Muscle layer of colon (tissue), 2 donors: ENCODE measurements around the gene CDPF1.
"Not testable (repeated sequence)": the region's sequence is repeated elsewhere in the genome, so short reads cannot be mapped to it uniquely, and the experiment has no call there.

Experiments used
- H3K27ac ChIP-seq: one replicate; pipeline ENCODE4 v1.7.0; 2013; ENCODE audit warnings: low read depth, mild to moderate bottlenecking, low read length, moderate library complexity
- H3K27me3 ChIP-seq, 2 donors: one replicate each; pipeline ENCODE4 v1.7.0; 2013; ENCODE audit warnings: low read length in 2 of 2, mild to moderate bottlenecking in 2 of 2; ENCODE audit not compliant: insufficient read depth in 2 of 2, control insufficient read depth in 1 of 2
- H3K36me3 ChIP-seq: one replicate; pipeline ENCODE4 v1.7.0; 2013; ENCODE audit warnings: mild to moderate bottlenecking, low read length; ENCODE audit not compliant: insufficient read depth
- H3K4me1 ChIP-seq: one replicate; pipeline ENCODE4 v1.7.0; 2013; ENCODE audit warnings: mild to moderate bottlenecking, low read length; ENCODE audit not compliant: insufficient read depth
- H3K4me3 ChIP-seq, 2 donors: one replicate each; pipeline ENCODE4 v1.7.0; 2013; ENCODE audit warnings: low read length in 2 of 2, low read depth in 1 of 2, mild to moderate bottlenecking in 1 of 2, moderate library complexity in 1 of 2
- H3K9ac ChIP-seq: one replicate; pipeline ENCODE4 v1.7.0; 2013; ENCODE audit warnings: low read length
- H3K9me3 ChIP-seq: one replicate; pipeline ENCODE4 v1.7.0; 2013; ENCODE audit warnings: mild to moderate bottlenecking, low read length
- donor health status: abdominal sarcoma.
- donor health status: Adenocarcinoma of cecum.

CDPF1 gene

DNA sequence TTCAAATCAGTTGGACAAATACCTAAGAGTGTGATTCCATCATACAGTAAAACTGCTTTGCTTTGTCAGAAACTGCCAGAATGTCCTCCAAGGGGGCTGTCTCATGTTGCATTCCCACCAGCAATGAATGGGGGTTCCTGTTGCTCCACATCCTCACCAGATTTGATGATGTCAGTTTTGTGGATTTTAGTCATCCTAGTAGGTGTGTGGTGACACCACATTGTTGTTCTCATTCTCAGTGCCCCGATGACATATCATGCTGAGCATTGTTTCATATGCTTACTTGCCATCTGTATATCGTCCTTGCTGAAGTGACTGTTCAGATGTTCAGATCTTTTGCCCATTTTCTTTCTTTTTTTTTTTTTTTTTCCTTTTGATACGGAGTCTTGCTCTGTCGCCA, 37.0 kb downstream of the CDPF1 start:
- no peaks in the 10 kb centered on the region for H3K9me3 ChIP-seq
- no peaks in the 10 kb centered on the region for H3K27me3 ChIP-seq
- H3K4me1 ChIP-seq = no peaks in the 10 kb centered on the region
- H3K4me3 ChIP-seq = no peak overlapping the region
- peaks cover 2% of the 10 kb centered on the region for H3K36me3 ChIP-seq
- no peak overlapping the region for H3K27ac ChIP-seq
- no peak overlapping the region for H3K9ac ChIP-seq

DNA sequence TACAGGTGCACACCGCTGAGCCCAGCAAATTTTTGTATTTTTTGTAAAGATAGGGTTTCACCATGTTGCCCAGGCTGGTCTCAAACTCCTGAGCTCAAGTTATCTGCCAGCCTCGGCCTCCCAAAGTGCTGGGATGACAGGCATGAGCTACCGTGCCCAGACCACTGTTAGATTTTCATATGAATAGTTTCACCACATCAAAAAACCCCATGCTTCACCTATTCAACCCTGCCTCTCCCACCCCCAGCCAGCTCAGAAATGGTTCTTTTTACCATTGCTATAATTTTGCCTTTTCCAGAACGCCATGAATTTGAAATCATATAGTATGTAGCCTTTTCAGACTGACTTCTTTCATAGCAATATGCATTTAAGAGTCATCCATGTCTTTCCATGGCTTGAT, 37.9 kb downstream of the CDPF1 start:
- no peaks in the 10 kb centered on the region for H3K36me3 ChIP-seq
- H3K27me3 ChIP-seq = no peaks in the 10 kb centered on the region
- no peak overlapping the region for H3K9ac ChIP-seq
- no peak overlapping the region for H3K27ac ChIP-seq
- no peaks in the 10 kb centered on the region for H3K9me3 ChIP-seq
- no peaks in the 10 kb centered on the region for H3K4me1 ChIP-seq
- no peak overlapping the region for H3K4me3 ChIP-seq

DNA sequence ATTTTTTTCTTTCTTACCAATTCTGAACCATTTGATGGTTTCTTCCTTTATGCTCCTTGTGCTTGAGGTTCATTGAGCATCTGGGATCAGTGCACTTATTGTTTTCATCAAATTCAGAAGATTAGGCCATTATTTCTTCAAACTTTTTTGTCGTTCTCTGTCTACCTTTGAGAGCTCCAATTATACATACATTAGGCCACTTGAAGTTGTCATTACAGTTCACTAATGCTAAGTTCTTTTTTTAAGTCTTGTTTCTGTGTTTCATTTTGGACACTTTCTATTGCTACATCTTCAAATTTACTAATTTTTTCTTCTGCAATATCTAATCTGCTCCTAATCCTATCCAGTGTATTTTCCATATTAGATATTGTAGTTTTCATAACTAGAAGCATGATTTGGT, 40.8 kb downstream of the CDPF1 start:
- Histone ChIP-seq H3K4me3 (no peak overlapping the region), H3K9ac (no peak overlapping the region), H3K4me1 (no peaks in the 10 kb centered on the region), H3K9me3 (no peaks in the 10 kb centered on the region), H3K36me3 (no peaks in the 10 kb centered on the region), H3K27me3 (no peaks in the 10 kb centered on the region), H3K27ac (no peak overlapping the region)

DNA sequence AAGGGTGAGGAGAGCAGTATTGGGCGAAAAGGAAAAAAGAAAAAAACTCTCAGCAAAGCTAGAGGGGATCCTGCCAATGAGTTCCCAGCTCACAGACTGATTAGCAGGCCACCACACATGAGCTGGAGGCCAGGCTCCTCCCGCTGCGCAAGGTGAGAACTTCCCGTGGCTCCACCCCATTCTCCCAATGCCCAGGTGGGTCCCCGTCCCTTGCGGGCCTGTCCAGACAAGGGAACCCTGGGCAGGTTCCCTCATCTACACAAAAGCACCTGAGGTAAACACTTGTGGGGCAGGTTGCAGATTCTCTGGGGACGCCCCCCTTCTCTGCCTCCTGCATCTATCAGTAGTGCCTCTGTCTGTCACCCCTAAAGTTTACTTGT, 46.5 kb downstream of the CDPF1 start:
- no peaks in the 10 kb centered on the region for H3K9me3 ChIP-seq
- H3K27me3 ChIP-seq = no peaks in the 10 kb centered on the region
- H3K36me3 ChIP-seq = peaks cover 8% of the 10 kb centered on the region
- no peaks in the 10 kb centered on the region for H3K4me1 ChIP-seq
- H3K9ac ChIP-seq = no peak overlapping the region
- no peak overlapping the region for H3K27ac ChIP-seq
- H3K4me3 ChIP-seq = no peak overlapping the region

DNA sequence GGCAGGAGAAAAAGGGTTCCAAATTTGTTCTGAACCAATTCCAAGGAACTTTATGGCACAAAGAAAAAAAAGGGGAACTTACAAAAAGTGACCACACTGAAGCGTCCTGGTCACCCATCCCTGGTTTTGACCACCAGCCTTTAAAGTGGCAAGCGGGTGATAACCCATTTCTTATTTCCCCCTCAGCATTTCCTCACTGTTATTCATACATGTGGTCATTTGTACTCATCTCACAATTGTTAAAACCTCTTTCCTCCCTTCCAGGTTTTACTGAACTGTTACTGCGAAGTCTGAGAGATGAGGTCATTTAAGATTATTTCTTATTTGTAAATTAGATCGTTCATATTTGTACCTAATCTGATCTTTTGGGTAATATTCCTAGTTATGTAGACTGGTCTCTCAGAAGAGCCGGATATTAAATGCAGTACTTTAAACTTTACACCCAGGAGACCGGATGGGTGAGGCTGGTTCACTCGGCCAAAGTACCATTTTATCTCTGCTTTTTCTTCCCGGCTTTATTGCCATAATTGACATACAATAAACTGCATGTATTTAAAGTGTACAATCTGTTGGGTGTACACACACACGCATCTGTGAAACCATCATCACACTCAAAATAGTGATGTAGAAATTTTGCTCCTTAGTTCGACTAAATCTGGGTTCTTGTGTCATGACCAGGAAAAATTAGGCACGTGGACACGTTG, 47.0 kb downstream of the CDPF1 start:
- Histone ChIP-seq H3K4me1 (no peaks in the 10 kb centered on the region), H3K36me3 (peaks cover 8% of the 10 kb centered on the region), H3K4me3 (no peak overlapping the region), H3K9ac (no peak overlapping the region), H3K9me3 (no peaks in the 10 kb centered on the region), H3K27ac (no peak overlapping the region), H3K27me3 (no peaks in the 10 kb centered on the region)

DNA sequence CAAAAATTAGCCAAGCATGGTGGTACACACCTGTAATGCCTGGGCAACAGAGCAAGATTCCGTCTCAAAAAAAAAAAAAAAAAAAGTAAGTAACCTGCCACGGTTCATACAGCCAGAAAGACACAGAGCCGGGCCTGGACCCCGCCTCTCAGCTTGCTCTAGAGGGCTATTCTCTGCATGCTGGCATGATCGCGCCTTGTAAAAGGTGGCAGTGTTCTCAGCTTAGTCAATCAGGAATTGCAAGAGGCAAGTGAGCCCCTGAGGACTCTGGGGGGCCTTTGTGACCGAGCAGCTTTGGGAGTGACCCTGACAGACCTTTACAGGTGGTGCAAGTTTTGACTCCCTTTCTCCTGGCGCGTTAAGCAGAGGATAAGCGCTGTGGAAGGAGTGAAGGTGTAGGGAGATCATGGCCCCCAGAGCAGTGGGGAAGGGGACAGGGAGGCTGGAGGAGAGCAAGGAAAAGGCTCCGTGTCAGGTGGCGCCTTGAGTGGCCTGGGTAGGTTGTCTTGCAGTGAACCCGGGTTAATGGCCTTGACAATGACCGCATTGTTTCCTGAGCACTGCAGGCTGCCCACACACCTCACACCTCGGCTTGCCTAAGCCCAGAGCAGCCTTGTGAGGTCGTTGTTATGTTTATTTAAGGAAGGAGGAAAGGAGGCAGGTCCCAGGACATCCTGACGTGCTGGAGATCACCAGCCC, 48.9 kb downstream of the CDPF1 start:
- Histone ChIP-seq H3K27ac (no peak overlapping the region), H3K36me3 (peaks cover 8% of the 10 kb centered on the region), H3K4me3 (no peak overlapping the region), H3K9me3 (no peaks in the 10 kb centered on the region), H3K9ac (no peak overlapping the region), H3K4me1 (no peaks in the 10 kb centered on the region), H3K27me3 (no peaks in the 10 kb centered on the region)

DNA sequence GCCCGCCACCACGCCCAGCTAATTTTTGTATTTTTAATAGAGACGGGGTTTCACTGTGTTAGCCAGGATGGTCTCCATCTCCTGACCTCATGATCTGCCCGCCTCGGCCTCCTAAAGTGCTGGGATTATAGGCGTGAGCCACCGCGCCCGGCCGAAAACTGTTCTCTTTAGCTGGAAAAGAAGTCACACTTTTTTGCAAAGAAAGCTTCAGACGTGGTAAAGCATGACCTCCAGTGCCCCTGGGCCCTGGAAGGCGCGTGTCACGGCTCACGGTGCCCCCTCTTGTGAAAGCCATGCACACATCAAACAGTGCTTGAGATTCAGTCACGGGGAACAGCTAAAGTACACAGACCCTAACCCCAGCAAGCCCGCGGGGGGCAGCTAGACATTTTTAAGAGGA, 51.3 kb downstream of the CDPF1 start:
- H3K9ac ChIP-seq = not testable (repeated sequence)

DNA sequence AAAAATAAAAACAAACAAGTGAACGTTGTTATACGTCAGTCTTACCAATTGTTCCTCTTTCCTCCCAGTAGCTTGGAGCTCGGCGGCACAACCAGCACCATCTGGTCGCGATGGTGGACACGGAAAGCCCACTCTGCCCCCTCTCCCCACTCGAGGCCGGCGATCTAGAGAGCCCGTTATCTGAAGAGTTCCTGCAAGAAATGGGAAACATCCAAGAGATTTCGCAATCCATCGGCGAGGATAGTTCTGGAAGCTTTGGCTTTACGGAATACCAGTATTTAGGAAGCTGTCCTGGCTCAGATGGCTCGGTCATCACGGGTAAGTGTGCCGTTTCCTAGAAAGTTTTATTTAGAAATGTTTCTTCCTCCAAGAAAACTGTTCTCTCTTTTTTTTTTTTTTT, 51.8 kb downstream of the CDPF1 start:
- H3K27me3 ChIP-seq = no peaks in the 10 kb centered on the region
- H3K27ac ChIP-seq = no peak overlapping the region
- peaks cover 8% of the 10 kb centered on the region for H3K36me3 ChIP-seq
- no peaks in the 10 kb centered on the region for H3K9me3 ChIP-seq
- no peak overlapping the region for H3K9ac ChIP-seq
- H3K4me1 ChIP-seq = no peaks in the 10 kb centered on the region
- H3K4me3 ChIP-seq = no peak overlapping the region

More for the DNA sequence above, 51.3 kb downstream of the CDPF1 start:
- H3K4me1 ChIP-seq, H3K4me3 ChIP-seq, H3K36me3 ChIP-seq, H3K27ac ChIP-seq, H3K27me3 ChIP-seq, H3K9me3 ChIP-seq: not testable (repeated sequence)

DNA sequence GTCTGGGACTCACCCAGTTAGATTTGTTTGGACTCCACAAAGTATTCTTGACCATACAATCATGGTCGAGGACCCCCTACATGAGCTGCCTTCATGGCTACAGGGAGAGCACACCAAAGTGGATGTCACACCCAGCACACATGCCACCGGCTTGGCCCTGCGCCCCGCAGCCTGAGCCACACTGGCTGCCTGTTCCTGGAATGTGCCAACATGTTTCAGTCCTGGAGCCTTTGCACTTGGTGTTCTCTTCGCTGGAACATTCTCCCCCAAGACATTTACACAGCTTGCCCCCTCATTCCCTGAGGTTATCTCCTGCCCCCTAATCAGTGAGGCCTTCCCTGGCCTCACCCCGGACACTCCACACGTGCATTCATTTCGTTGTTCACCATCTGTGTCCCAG, 53.8 kb downstream of the CDPF1 start:
- Histone ChIP-seq H3K4me1 (no peaks in the 10 kb centered on the region), H3K27ac (no peak overlapping the region), H3K9ac (no peak overlapping the region), H3K9me3 (no peaks in the 10 kb centered on the region), H3K27me3 (no peaks in the 10 kb centered on the region), H3K36me3 (peaks cover 8% of the 10 kb centered on the region), H3K4me3 (no peak overlapping the region)

DNA sequence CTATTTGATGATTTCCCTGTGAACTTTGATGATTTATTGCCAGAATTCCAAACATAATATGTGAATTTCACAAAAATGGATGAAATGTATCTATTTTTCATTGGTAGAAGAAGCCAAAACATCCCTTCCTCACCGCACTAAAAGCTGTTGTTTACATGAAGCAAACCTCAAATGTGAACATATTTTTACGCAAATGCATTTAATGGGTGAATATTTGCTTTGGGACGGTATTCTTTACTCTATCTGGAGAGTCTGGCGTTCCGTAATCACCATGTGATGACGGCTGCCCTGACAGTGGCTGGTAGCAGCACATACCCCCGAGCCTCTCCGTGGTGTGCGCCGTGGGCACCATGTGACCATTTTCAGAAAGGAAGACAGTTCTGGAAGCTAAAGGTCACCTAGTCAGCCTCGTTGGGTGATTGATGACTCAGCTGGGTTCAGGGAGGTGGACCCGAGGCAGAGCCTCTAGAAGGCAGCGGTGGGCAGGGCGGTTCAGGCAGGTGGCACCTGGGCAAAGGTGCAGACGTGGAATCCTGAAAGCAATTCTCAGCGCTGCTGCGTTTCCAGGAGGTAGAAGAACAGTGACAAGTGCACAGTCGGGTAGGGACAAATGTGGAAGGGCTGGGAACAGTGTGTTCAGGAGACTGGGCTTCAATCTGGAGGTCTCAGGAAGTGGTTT, 54.5 kb downstream of the CDPF1 start:
- H3K9ac ChIP-seq = no peak overlapping the region
- H3K4me3 ChIP-seq = no peak overlapping the region
- H3K9me3 ChIP-seq = no peaks in the 10 kb centered on the region
- H3K4me1 ChIP-seq = no peaks in the 10 kb centered on the region
- peaks cover 8% of the 10 kb centered on the region for H3K36me3 ChIP-seq
- H3K27ac ChIP-seq = no peak overlapping the region
- H3K27me3 ChIP-seq = no peaks in the 10 kb centered on the region
